Breast epithelium (tissue), 3 donors: ENCODE data around the gene NAA38.

Experiments used
- CTCF ChIP-seq, 3 donors: fragments of 450-650 bp; IDR thresholded peaks; one replicate each; pipeline ENCODE4 v1.5.1; 2016 to 2017; ENCODE audit warnings: antibody characterized with exemption in 3 of 3, mild to moderate bottlenecking in 3 of 3, moderate library complexity in 3 of 3
- POLR2A ChIP-seq: fragments of 450-650 bp; IDR thresholded peaks from one replicate; pipeline ENCODE4 v1.6.1; 2016; ENCODE audit warnings: antibody characterized with exemption, mild to moderate bottlenecking, moderate library complexity

- TF ChIP-seq CTCF (IDR thresholded peaks at IDR 0.05): peak; percentile 97 to 99 (median 98)
- no peak for TF ChIP-seq POLR2A
These were observed 5.7 kb downstream of the NAA38 start for GRCh38 chr17:7851438-7852261.
